ENCODE results near the gene PIM3. TPM values are rescaled to one million over a fixed set of nuclear protein-coding genes. Genes with fewer than 3 reads are reported as not detected.

Gene PIM3
- total RNA-seq, 4 donors from 2014 or later: 31.7 to 106 (median 53.6) TPM

GRCh38 chr22:49953680-49954344 is 6.8 kb upstream of the PIM3 start:
- DNase-seq: no peak
- Histone ChIP-seq H3K4me3 (no peak overlapping the region), H3K27ac (peak overlapping the region; percentile 26 to 49), H3K9me3 (no peaks in the 10 kb centered on the region), H3K27me3 (no peaks in the 10 kb centered on the region), H3K36me3 (no peaks in the 10 kb centered on the region), H3K4me1 (peaks cover 0 to 3% of the 10 kb centered on the region in 2 donors)
- no peak for TF ChIP-seq POLR2A (IDR thresholded peaks at IDR 0.05)
- no peak for TF ChIP-seq CTCF (IDR thresholded peaks at IDR 0.05)
- intact Hi-C loops (cut with DNase I; ENCODE audit: low total_unique reads): no loop called here

GRCh38 chr22:49954354-49954753 is 6.2 kb upstream of the PIM3 start:
- Histone ChIP-seq H3K4me3 (no peak overlapping the region), H3K36me3 (no peaks in the 10 kb centered on the region), H3K27me3 (no peaks in the 10 kb centered on the region), H3K27ac (peak overlapping the region in 1 of 2 donors; percentile 49), H3K4me1 (peaks cover 0 to 3% of the 10 kb centered on the region in 2 donors), H3K9me3 (no peaks in the 10 kb centered on the region)
- DNase-seq: no peak
- TF ChIP-seq POLR2A (IDR thresholded peaks at IDR 0.05) (no peak), CTCF (IDR thresholded peaks at IDR 0.05) (no peak)
- intact Hi-C loops (cut with DNase I; ENCODE audit: low total_unique reads): no loop called here

DNA sequence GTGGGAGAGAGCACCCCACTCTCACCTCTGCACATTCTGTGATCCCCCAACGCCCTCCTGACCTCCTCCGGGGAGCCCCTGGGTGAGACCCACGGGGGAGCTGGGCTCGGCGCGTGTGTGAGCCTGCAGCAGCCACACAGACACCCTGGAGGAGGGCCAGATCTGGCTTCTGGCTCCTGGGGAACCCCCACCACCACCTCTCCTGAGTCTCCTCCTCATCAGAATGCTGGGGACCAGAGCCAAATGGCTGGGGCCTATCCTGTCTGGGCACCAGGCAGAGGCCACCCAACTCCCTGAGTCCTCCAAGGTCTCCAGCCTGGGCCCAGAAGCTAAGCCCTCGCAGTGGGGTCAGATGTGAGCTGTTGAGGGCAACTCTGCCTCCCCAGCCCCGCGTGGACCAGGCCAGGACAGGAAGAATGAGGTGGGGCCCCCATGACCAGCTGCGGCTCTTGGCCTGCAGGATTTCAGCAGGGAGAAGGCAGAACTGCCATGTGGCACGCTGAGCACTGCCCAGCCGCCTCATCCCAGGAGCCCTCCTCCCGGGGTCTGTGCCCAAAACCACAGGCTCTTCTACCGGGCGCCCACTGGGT is 5.5 kb upstream of the PIM3 start:
- Histone ChIP-seq H3K27ac (no peak overlapping the region), H3K4me1 (peaks cover 0 to 3% of the 10 kb centered on the region in 2 donors), H3K4me3 (no peak overlapping the region), H3K9me3 (no peaks in the 10 kb centered on the region), H3K27me3 (no peaks in the 10 kb centered on the region), H3K36me3 (no peaks in the 10 kb centered on the region)
- no peak for TF ChIP-seq POLR2A (IDR thresholded peaks at IDR 0.05)
- TF ChIP-seq CTCF (IDR thresholded peaks at IDR 0.05): no peak
- intact Hi-C loops (cut with DNase I; ENCODE audit: low total_unique reads): no loop called here
- DNase-seq: no peak

- peaks cover 0 to 3% of the 10 kb centered on the region in 2 donors for H3K4me1 ChIP-seq
- H3K27me3 ChIP-seq: no peaks in the 10 kb centered on the region
- H3K27ac ChIP-seq: no peak overlapping the region
- DNase-seq: no peak
- TF ChIP-seq POLR2A (IDR thresholded peaks at IDR 0.05): no peak
- TF ChIP-seq CTCF (IDR thresholded peaks at IDR 0.05): no peak
- no peaks in the 10 kb centered on the region for H3K9me3 ChIP-seq
- intact Hi-C loops (cut with DNase I; ENCODE audit: low total_unique reads): no loop called here
- no peaks in the 10 kb centered on the region for H3K36me3 ChIP-seq
- no peak overlapping the region for H3K4me3 ChIP-seq
Measured at GRCh38 chr22:49955581-49956417, 4.8 kb upstream of the PIM3 start.

DNA sequence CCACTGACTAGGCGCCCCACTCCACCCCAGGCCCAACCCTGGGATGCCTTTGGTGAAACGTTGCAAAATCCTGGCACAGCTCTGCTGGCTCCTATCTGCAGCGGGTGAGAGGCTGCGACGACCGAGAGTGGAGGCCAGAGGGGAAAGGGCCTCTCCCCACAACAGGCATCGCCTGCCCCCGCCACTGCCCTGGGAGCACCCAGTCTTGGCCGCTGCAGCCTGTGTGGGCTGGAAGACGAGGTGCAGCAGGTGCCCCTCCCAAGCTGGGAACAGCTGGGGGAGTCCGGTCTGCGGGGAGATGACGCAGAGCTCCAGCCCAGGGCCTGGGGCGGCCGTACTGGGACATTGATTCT is 4.2 kb upstream of the PIM3 start:
- intact Hi-C loops (cut with DNase I; ENCODE audit: low total_unique reads): no loop called here
- H3K27ac ChIP-seq: no peak overlapping the region
- DNase-seq: no peak
- no peaks in the 10 kb centered on the region for H3K9me3 ChIP-seq
- no peaks in the 10 kb centered on the region for H3K27me3 ChIP-seq
- no peaks in the 10 kb centered on the region for H3K36me3 ChIP-seq
- no peak for TF ChIP-seq POLR2A (IDR thresholded peaks at IDR 0.05)
- no peak overlapping the region for H3K4me3 ChIP-seq
- H3K4me1 ChIP-seq: peaks cover 0 to 3% of the 10 kb centered on the region in 2 donors

All from uterus (tissue), 4 donors.